ENCODE data around the gene ELAVL1.

Gene ELAVL1

DNA sequence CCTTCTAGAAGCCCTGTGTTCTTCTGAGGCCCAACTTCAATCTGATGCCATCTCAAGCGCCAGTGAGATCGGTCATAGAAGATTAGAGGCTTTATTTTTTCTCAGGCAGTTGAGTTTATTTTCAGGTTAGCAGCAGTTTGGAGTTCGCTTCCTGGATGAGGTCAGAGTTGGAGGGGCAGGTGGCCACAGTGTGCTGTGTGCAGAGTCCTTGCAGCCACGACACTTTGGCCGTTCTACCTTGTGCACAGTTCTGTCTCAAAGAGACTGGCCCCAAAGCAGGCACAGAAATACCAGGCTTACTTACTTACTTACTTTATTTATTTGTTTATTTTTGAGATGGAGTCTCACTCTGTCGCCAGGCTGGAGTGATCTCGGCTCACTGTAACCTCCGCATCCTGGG lies 15.9 kb upstream of the ELAVL1 start:
- no peak for DNase-seq (ENCODE audit: low spot score)

DNA sequence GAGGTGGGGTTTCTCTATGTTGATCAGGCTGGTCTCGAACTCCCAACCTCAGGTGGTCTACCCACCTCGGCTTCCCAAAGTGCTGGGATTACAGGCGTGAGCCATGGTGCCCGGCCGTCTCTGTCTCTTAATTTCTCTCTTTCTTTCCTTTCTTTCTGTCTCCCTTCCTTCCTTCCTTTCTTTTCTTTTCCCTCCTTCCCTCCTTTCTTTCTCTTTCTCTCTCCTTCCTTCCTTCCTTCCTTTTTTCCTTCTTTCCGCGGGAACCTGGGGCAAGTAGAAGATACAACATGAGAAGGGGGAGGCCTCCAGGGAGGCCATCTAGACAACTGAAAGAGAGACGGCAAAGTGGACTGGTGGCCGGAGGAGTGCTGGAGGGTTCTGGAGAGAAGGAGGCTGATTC lies 15.2 kb upstream of the ELAVL1 start:
- DNase-seq (ENCODE audit: low spot score): no peak

- no peak for DNase-seq (ENCODE audit: low spot score)
Observed at GRCh38 chr19:8017808-8018207, 12.4 kb upstream of the ELAVL1 start.

DNA sequence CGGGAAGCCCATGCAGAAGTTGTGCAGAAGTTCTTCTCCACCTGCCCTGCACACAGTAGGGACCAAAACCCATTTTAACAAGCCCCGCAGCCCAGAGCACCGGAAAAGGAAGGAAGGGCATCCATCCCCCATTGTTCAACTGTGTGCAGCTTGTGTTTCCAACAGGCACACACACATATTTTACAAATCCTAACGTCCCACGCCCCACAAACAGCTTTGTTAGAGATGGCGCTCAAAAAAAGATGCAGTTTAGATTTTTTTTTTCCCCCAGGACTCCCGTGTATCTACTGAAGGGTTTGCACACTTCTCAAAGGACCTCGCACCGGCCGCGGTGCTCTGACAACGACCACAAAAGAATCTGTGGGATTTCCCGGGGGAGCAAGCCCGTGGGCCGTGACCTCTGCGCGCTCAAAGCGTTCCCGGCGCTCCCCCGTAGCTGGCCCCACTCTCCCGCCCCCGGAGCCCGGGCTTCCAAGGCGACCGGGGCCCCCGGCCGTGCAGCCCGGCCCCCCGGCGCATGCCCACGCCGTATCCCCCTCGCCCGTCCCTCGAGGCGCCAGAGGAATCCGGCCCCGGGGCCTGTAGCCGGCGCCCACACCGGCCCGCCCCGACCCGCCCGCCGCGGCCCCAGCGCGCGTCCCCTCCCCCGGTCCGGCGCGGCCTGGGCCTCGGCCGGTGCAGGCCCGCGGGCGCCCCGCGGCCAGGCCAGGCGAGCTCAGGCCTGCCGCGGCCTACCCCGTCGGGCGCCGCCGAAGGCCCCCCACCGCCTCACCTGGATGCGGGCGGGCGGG lies 523 bp downstream of the ELAVL1 start:
- peak; percentile 59 for DNase-seq (ENCODE audit: low spot score)

- no peak for DNase-seq (ENCODE audit: low spot score)
Observed at GRCh38 chr19:8004001-8004400, 1.4 kb downstream of the ELAVL1 start.

GRCh38 chr19:8001995-8002849 lies 3.2 kb downstream of the ELAVL1 start:
- DNase-seq (ENCODE audit: low spot score): peak; percentile 92

- DNase-seq (ENCODE audit: low spot score): no peak
Observed at GRCh38 chr19:8001651-8001994, 3.8 kb downstream of the ELAVL1 start.

- DNase-seq (ENCODE audit: low spot score): no peak
Observed at GRCh38 chr19:8000298-8001038, 5.0 kb downstream of the ELAVL1 start.

DNA sequence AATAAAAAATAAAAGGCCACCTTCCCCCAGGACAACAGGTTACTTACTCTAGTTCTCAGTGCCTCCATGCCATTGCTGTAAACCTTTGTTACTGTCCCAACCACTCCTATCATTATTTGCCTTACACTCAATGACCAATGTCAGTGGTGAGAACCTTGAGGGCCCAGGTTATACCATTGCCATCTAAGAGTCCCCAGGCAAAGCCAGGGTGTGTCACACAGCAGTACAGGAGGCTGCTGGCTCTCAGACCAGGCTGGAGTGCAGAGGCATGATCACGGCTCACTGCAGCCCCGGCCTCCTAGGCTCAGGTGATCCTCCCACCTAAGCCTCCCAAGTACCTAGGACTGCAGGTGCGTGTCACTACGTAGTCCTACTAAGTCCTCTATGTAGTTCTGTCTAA lies 6.1 kb downstream of the ELAVL1 start:
- DNase-seq (ENCODE audit: low spot score): no peak

- DNase-seq (ENCODE audit: low spot score): no peak
Observed at GRCh38 chr19:7997809-7998480, 7.5 kb downstream of the ELAVL1 start.

DNA sequence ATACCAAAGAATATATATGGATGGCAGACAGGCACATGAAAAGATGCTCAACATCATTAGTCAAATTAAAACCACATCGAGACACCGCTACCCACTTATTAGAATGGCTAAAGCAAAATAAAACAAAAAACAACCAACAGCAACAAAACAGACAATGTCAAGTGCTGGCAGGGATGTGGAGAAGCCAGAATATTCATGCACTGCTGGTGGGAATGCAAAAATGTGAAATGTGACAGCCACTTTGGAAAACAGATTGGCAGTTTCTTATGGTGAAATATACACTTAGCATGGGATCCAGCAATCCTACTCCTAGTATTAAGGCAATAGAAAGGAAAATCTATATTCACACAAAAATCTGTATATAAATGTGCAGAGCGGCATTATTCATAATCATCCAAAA lies 8.6 kb downstream of the ELAVL1 start:
- no peak for DNase-seq (ENCODE audit: low spot score)

- no peak for DNase-seq (ENCODE audit: low spot score)
Observed at GRCh38 chr19:7995810-7996158, 9.7 kb downstream of the ELAVL1 start.

DNA sequence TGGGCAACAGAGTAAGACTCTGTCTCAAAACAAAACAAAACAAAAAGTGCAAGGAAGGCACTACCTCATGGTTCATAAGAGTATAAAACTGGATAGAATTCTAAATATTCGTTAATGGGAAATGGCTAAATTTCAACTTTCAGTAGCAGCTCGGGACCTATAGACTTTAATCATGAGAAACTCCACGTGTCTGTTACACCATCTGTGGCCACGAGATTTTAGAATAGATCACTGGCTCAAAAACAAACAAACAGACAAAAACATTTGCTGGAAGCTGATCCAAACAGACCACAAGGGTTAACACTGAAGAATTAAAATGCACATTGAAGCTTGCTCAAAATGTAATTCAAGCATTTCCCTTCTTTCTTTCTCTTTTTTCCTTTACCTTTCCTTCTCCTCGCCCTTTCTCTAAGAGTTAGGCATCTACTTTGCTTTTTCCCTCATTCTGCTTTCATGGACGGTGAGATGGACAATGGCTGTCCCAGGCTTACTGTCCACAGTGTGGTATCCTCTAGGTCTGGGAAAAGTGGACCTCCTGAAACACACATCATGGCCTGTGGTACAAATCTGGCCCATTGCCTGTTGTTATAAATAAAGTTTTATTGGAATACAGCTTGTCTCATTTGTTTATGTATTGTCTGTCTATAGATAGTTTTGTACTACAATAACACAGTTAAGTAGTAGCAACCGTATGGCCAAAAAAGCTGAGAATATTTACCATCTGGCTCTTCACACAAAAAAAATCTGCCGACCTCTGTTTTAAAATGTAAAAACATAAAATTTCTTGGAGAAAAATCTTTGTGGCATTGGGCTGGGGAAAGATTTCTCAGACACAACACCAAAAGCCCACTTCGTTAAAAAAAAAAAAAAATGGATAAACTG lies 10.3 kb downstream of the ELAVL1 start:
- DNase-seq (ENCODE audit: low spot score): no peak

- DNase-seq (ENCODE audit: low spot score): no peak
Observed at GRCh38 chr19:7994114-7994513, 11.3 kb downstream of the ELAVL1 start.

GRCh38 chr19:7993560-7993959 lies 11.9 kb downstream of the ELAVL1 start:
- no peak for DNase-seq (ENCODE audit: low spot score)

GRCh38 chr19:7992575-7992974 lies 12.9 kb downstream of the ELAVL1 start:
- DNase-seq (ENCODE audit: low spot score): no peak

- no peak for DNase-seq (ENCODE audit: low spot score)
Observed at GRCh38 chr19:7989071-7989575, 16.3 kb downstream of the ELAVL1 start.

- no peak for DNase-seq (ENCODE audit: low spot score)
Observed at GRCh38 chr19:7988307-7988706, 17.1 kb downstream of the ELAVL1 start.

- DNase-seq (ENCODE audit: low spot score): no peak
Observed at GRCh38 chr19:7987114-7987768, 18.2 kb downstream of the ELAVL1 start.

DNA sequence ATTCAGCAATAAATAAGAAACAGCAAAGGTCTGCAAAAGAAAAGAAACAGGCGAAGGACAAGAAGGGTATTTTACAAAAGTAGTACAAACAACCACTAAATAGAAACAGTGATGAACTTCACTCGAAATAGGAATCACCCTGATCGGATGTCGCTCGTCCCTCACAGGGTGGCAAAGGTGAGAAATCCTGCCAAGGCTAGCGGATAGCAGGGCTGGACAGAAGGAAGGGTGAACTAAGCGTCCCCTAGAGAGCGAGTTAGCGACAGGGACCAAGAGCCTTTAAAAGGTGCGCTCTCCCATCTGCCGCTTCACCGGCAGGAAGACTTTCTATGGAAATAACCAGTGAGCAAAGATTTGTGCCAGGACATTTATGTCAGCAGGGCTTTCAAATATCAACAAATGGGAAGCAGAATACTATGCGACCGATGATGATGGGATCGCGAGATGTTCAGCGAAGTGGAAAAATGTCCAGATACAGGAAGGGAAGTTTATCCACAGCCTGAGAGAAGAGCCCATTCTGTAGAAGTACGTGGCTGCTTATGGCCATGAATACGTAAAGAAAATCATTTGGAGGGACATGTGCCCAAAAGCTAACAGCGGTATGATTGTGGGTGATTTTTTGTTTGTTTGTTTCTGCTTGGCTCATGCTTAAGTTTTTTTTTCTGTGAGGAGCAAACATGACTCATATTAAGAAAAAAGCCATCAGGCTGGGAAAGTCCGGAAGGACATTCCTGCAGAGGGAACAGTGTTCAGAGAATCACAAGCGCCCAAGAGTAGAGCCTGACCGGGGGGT lies 18.9 kb downstream of the ELAVL1 start:
- peak; percentile 67 for DNase-seq (ENCODE audit: low spot score)
